Prostate gland (tissue), 2 donors: Measurements from ENCODE around the gene SETD9. TPM values are rescaled to one million over a fixed set of nuclear protein-coding genes. Genes with fewer than 3 reads are reported as not detected.

Experiments
- DNase-seq: peaks from one replicate; pipeline ENCODE4 v3.0.0-alpha.2; 2019; ENCODE audit warnings: low spot score
- H3K27ac ChIP-seq, 2 donors: fragments of 200-600 bp; sonication (generic); 2 replicates each; pipeline ENCODE4 v1.5.1; 2017 to 2019
- H3K27me3 ChIP-seq: fragments of 200-600 bp; sonication (generic); replicated peaks from 2 replicates; pipeline ENCODE4 v1.5.1; 2019; ENCODE audit not compliant: insufficient read depth
- H3K36me3 ChIP-seq, 2 donors: fragments of 200-600 bp; sonication (generic); 1 replicate in 1 of 2; 2 replicates in 1 of 2; pipeline versions ENCODE4 v1.5.1 to v1.8.1; 2017 to 2019
- H3K4me1 ChIP-seq: fragments of 200-600 bp; sonication (generic); replicated peaks from 2 replicates; pipeline ENCODE4 v1.5.1; 2019
- H3K4me3 ChIP-seq, 2 donors: fragments of 200-600 bp; sonication (generic); 2 replicates each; pipeline ENCODE4 v1.5.1; 2017 to 2019
- H3K9me3 ChIP-seq: fragments of 200-600 bp; sonication (generic); 2 replicates; pipeline ENCODE4 v1.5.1; 2017
- CTCF ChIP-seq, 4 experiments: fragments of 200-600 bp in 2 of 4; fragments of 450-650 bp in 2 of 4; sonication (generic) in 2 of 4; IDR thresholded peaks; 1 replicate in 3 of 4; 2 replicates in 1 of 4; pipeline ENCODE4 v1.5.1; 2016 to 2019; ENCODE audit warnings: antibody characterized with exemption in 4 of 4, mild to moderate bottlenecking in 2 of 4, moderate library complexity in 2 of 4
- POLR2A ChIP-seq: fragments of 450-650 bp; IDR thresholded peaks from one replicate; pipeline ENCODE4 v1.6.1; 2016; ENCODE audit warnings: antibody characterized with exemption, mild to moderate bottlenecking
- POLR2AphosphoS5 ChIP-seq: sonication (generic); formaldehyde crosslinking; IDR thresholded peaks from one replicate; pipeline ENCODE4 v1.6.1; 2017; ENCODE audit warnings: antibody characterized with exemption
- WGBS: methylation state at CpG from one replicate; pipeline ENCODE4 v1.1.5; 2018; 5-methylcytosine and 5-hydroxymethylcytosine counted together
- intact Hi-C: fragments of 100-400 bp; cut with DNase I; formaldehyde crosslinking; loops from one replicate; pipeline ENCODE4 v1.14.2; 2022
- total RNA-seq, 2 donors: library from RNA; depleted of rRNA; stranded (reverse); fragments of >200 nt; gene quantifications; one replicate each; pipeline ENCODE4 v1.1.0, GENCODE V29; 2016

The SETD9 gene
- total RNA-seq, 2 donors from 2014 or later = 10.7 to 20.3 TPM

- Histone ChIP-seq H3K4me1 (no peaks in the 10 kb centered on the region), H3K36me3 (no peaks in the 10 kb centered on the region), H3K9me3 (no peaks in the 10 kb centered on the region), H3K27me3 (no peaks in the 10 kb centered on the region), H3K4me3 (no peak overlapping the region), H3K27ac (no peak overlapping the region)
- intact Hi-C loops = no loop called here
- TF ChIP-seq POLR2A (no peak), POLR2AphosphoS5 (no peak), CTCF (IDR thresholded peaks at IDR 0.05) (no peak)
- no peak for DNase-seq
These were observed 37.7 kb downstream of the SETD9 start for GRCh38 chr5:56947052-56947451.

GRCh38 chr5:56950626-56951125 lies 41.3 kb downstream of the SETD9 start:
- H3K9me3 ChIP-seq = no peaks in the 10 kb centered on the region
- peak overlapping the region; percentile 78 to 83 for H3K4me3 ChIP-seq
- H3K27ac ChIP-seq = peak overlapping the region; percentile 81 to 90
- no peaks in the 10 kb centered on the region for H3K4me1 ChIP-seq
- intact Hi-C loops = loop anchor here (5.0 kb wide), 2 partner anchors 38 to 222 kb away; partner anchors contain the start of gene GPBP1
- H3K36me3 ChIP-seq = no peaks in the 10 kb centered on the region
- peak; percentile 9 for TF ChIP-seq POLR2A
- TF ChIP-seq CTCF (IDR thresholded peaks at IDR 0.05) = no peak
- TF ChIP-seq POLR2AphosphoS5 = peak; percentile 13
- H3K27me3 ChIP-seq = no peaks in the 10 kb centered on the region
- DNase-seq = peak; percentile 49
- WGBS = under 1% methylated on average over 33 of the region's 33 CpGs

GRCh38 chr5:56951126-56951945 lies 41.9 kb downstream of the SETD9 start:
- 1% methylated on average over 62 of the region's 85 CpGs for WGBS
- Histone ChIP-seq H3K4me1 (no peaks in the 10 kb centered on the region), H3K36me3 (no peaks in the 10 kb centered on the region), H3K4me3 (peak overlapping the region; percentile 78 to 83), H3K27me3 (no peaks in the 10 kb centered on the region), H3K9me3 (no peaks in the 10 kb centered on the region), H3K27ac (peak overlapping the region; percentile 81 to 90)
- peak; percentile 12 for DNase-seq
- no peak for TF ChIP-seq POLR2A
- no peak for TF ChIP-seq POLR2AphosphoS5
- intact Hi-C loops = loop anchor here (5.0 kb wide), 2 partner anchors 39 to 221 kb away; partner anchors contain the start of gene GPBP1

- Histone ChIP-seq H3K4me1 (no peaks in the 10 kb centered on the region), H3K27ac (peak within 1 kb of the TSS; percentile 81 to 90), H3K27me3 (no peaks in the 10 kb centered on the region), H3K36me3 (no peaks in the 10 kb centered on the region), H3K4me3 (peak within 1 kb of the TSS; percentile 78 to 83), H3K9me3 (no peaks in the 10 kb centered on the region)
- peak; percentile 69 for DNase-seq
- under 1% methylated on average over 71 of the region's 89 CpGs for WGBS
- intact Hi-C loops = loop anchor here (5.0 kb wide), 2 partner anchors 40 to 220 kb away; partner anchors contain the start of gene GPBP1
- no peak for TF ChIP-seq POLR2AphosphoS5
- TF ChIP-seq POLR2A = peak; percentile 12
- no peak for TF ChIP-seq CTCF (IDR thresholded peaks at IDR 0.05)
These were observed 42.7 kb downstream of the SETD9 start, which contains the start of gene MIER3 for GRCh38 chr5:56951946-56952691. Gene MIER3 (minus strand): TSS chr5:56952123. CDS start chr5:56952102, 21 bp downstream.

GRCh38 chr5:56954262-56954661 lies 44.9 kb downstream of the SETD9 start:
- DNase-seq = no peak
- H3K36me3 ChIP-seq = no peaks in the 10 kb centered on the region
- no peak overlapping the region for H3K4me3 ChIP-seq
- intact Hi-C loops = loop anchor here (5.0 kb wide), 2 partner anchors 42 to 218 kb away; partner anchors contain the start of gene GPBP1
- no peaks in the 10 kb centered on the region for H3K9me3 ChIP-seq
- no peak overlapping the region for H3K27ac ChIP-seq
- TF ChIP-seq CTCF (IDR thresholded peaks at IDR 0.05) (no peak), POLR2AphosphoS5 (no peak), POLR2A (no peak)
- no peaks in the 10 kb centered on the region for H3K4me1 ChIP-seq
- no peaks in the 10 kb centered on the region for H3K27me3 ChIP-seq
- WGBS = 89% methylated on average over 1 of the region's 1 CpG
